H1 (cell line): ENCODE results near the gene CACNA1C. TPM values are rescaled to one million over a fixed set of nuclear protein-coding genes. Genes with fewer than 3 reads are reported as not detected.

Experiments
- CTCF ChIA-PET: fragments of 300-600 bp; sonication (Branson Sonifier 250); formaldehyde crosslinking; loops from one replicate; lab custom pipeline; 2021; ENCODE audit not compliant: partially characterized antibody; lab: Charles Lee
- POLR2A ChIA-PET: fragments of 300-600 bp; sonication (Branson Sonifier 250); formaldehyde crosslinking; loops from one replicate; lab custom pipeline; 2021; ENCODE audit warnings: inconsistent platforms; ENCODE audit not compliant: partially characterized antibody; lab: Charles Lee
- DNase-seq, 2 experiments: peaks; one replicate each; pipeline versions ENCODE4 v3.0.0 to v3.0.0-alpha.2; 2010 to 2022; ENCODE audit warnings: low spot score in 2 of 2, low read depth in 1 of 2, mixed read lengths in 1 of 2
- FAIRE-seq: peaks from 2 replicates; lab custom pipeline; 2011; peaks lifted over from hg19 to GRCh38; lab: Jason Lieb, UNC
- H2AFZ ChIP-seq: 2 replicates; pipeline ENCODE4 v1.8.1; 2012; ENCODE audit warnings: low read length, inconsistent platforms
- H2AK5ac ChIP-seq: 2 replicates; pipeline ENCODE4 v1.6.1; 2013; ENCODE audit warnings: low read depth, low read length
- H2BK120ac ChIP-seq: replicated peaks from 2 replicates; pipeline ENCODE3; 2013; ENCODE audit warnings: low read depth, low read length, inconsistent platforms
- H2BK12ac ChIP-seq: 2 replicates; pipeline ENCODE4 v1.6.1; 2013; ENCODE audit warnings: low read depth, low read length
- H2BK15ac ChIP-seq: 2 replicates; pipeline ENCODE4 v1.6.1; 2013; ENCODE audit warnings: low read length
- H2BK20ac ChIP-seq: 2 replicates; pipeline ENCODE4 v1.6.1; 2013; ENCODE audit warnings: low read length
- H2BK5ac ChIP-seq: 2 replicates; pipeline ENCODE4 v1.6.1; 2013; ENCODE audit warnings: low read depth, low read length
- H3K14ac ChIP-seq: 2 replicates; pipeline ENCODE4 v1.6.1; 2013; ENCODE audit warnings: inconsistent platforms; ENCODE audit not compliant: insufficient read length
- H3K18ac ChIP-seq: 2 replicates; pipeline ENCODE4 v1.6.1; 2013; ENCODE audit warnings: low read length; ENCODE audit errors: extremely low read depth
- H3K23ac ChIP-seq: 2 replicates; pipeline ENCODE4 v1.6.1; 2013; ENCODE audit warnings: inconsistent platforms; ENCODE audit not compliant: insufficient read length
- H3K23me2 ChIP-seq: 2 replicates; pipeline ENCODE4 v1.6.1; 2013; ENCODE audit warnings: low read depth, low read length
- H3K27ac ChIP-seq: 2 replicates; pipeline ENCODE4 v1.6.1; 2011; ENCODE audit warnings: low read depth, low read length, inconsistent platforms
- H3K27me3 ChIP-seq, 4 experiments: replicated peaks in 1 of 4; 1 replicate in 1 of 4; 2 replicates in 3 of 4; pipeline versions ENCODE4 v1.6.1 to v1.8.1; 2011 to 2013; ENCODE audit warnings: low read length in 3 of 4, mild to moderate bottlenecking in 3 of 4, inconsistent platforms in 2 of 4, mixed read lengths in 2 of 4, moderate library complexity in 1 of 4; ENCODE audit not compliant: control insufficient read depth in 3 of 4, insufficient read depth in 3 of 4; ENCODE audit errors: extremely low read depth in 1 of 4
- H3K36me3 ChIP-seq, 4 experiments: 2 replicates each; pipeline versions ENCODE4 v1.6.1 to v1.8.1; 2011 to 2013; ENCODE audit warnings: mild to moderate bottlenecking in 4 of 4, low read length in 3 of 4, moderate library complexity in 2 of 4, control low read depth in 1 of 4, inconsistent platforms in 1 of 4; ENCODE audit not compliant: insufficient read depth in 4 of 4, control insufficient read depth in 2 of 4
- H3K4ac ChIP-seq: replicated peaks from 2 replicates; pipeline ENCODE3; 2013; ENCODE audit warnings: low read length, low read depth, mixed read lengths, inconsistent platforms; ENCODE audit not compliant: insufficient read length
- H3K4me1 ChIP-seq, 4 experiments: replicated peaks in 1 of 4; 1 replicate in 1 of 4; 2 replicates in 3 of 4; pipeline versions ENCODE4 v1.6.1 to v1.8.1; 2011 to 2013; ENCODE audit warnings: low read length in 3 of 4, inconsistent platforms in 2 of 4, mixed read lengths in 1 of 4; ENCODE audit not compliant: insufficient read depth in 4 of 4, control insufficient read depth in 3 of 4
- H3K4me2 ChIP-seq, 2 experiments: 2 replicates each; pipeline versions ENCODE4 v1.6.1 to v1.8.1; 2011 to 2013; ENCODE audit warnings: low read depth in 2 of 2, low read length in 2 of 2, control low read depth in 1 of 2, inconsistent platforms in 1 of 2, mild to moderate bottlenecking in 1 of 2; ENCODE audit not compliant: insufficient read depth in 1 of 2
- H3K4me3 ChIP-seq, 4 experiments: fragments of 200-600, 300-600 bp in 1 of 4; sonication (generic), shearing (Covaris generic), sonication (Bioruptor Twin) in 1 of 4; 2 replicates each; pipeline versions ENCODE4 v1.5.1 to v1.8.1; 2011 to 2016; ENCODE audit warnings: low read length in 4 of 4, low read depth in 3 of 4, control low read depth in 2 of 4, inconsistent platforms in 2 of 4, mild to moderate bottlenecking in 2 of 4, mixed read lengths in 1 of 4, moderate library complexity in 1 of 4; ENCODE audit not compliant: insufficient read depth in 2 of 4; ENCODE audit errors: extremely low read depth in 1 of 4
- H3K56ac ChIP-seq: replicated peaks from 2 replicates; pipeline ENCODE3; 2013; ENCODE audit warnings: low read depth, mild to moderate bottlenecking, mixed read lengths, low read length, inconsistent platforms; ENCODE audit not compliant: insufficient read length
- H3K79me1 ChIP-seq: 2 replicates; pipeline ENCODE4 v1.6.1; 2013; ENCODE audit warnings: low read depth, low read length, control low read depth
- H3K79me2 ChIP-seq, 2 experiments: 2 replicates each; pipeline versions ENCODE4 v1.6.1 to v1.8.1; 2012 to 2013; ENCODE audit warnings: low read length in 2 of 2, mild to moderate bottlenecking in 2 of 2, inconsistent platforms in 1 of 2; ENCODE audit not compliant: insufficient read depth in 2 of 2, control insufficient read depth in 1 of 2
- H3K9ac ChIP-seq, 4 experiments: replicated peaks in 1 of 4; 1 replicate in 1 of 4; 2 replicates in 3 of 4; pipeline versions ENCODE4 v1.6.1 to v1.8.1; 2011 to 2013; ENCODE audit warnings: low read depth in 3 of 4, low read length in 3 of 4, control low read depth in 2 of 4, mild to moderate bottlenecking in 2 of 4, moderate library complexity in 2 of 4, inconsistent platforms in 1 of 4; ENCODE audit errors: extremely low read depth in 1 of 4
- H3K9me3 ChIP-seq, 2 experiments: 2 replicates each; pipeline versions ENCODE4 v1.6.1 to v1.8.1; 2012 to 2013; ENCODE audit warnings: mild to moderate bottlenecking in 2 of 2, moderate library complexity in 2 of 2, control low read depth in 1 of 2, inconsistent platforms in 1 of 2, low read depth in 1 of 2, low read length in 1 of 2, mixed read lengths in 1 of 2; ENCODE audit not compliant: insufficient read depth in 2 of 2
- H4K20me1 ChIP-seq, 2 experiments: replicated peaks in 1 of 2; 2 replicates each; pipeline versions ENCODE3 to v1.8.1; 2011 to 2013; ENCODE audit warnings: inconsistent platforms in 2 of 2, low read length in 2 of 2, mild to moderate bottlenecking in 1 of 2; ENCODE audit not compliant: insufficient read depth in 2 of 2, control insufficient read depth in 1 of 2
- H4K5ac ChIP-seq: 2 replicates; pipeline ENCODE4 v1.6.1; 2013; ENCODE audit warnings: low read length, low read depth, mixed read lengths, inconsistent platforms; ENCODE audit not compliant: insufficient read length
- H4K8ac ChIP-seq: 2 replicates; pipeline ENCODE4 v1.8.0; 2013; ENCODE audit warnings: mild to moderate bottlenecking, moderate library complexity, low read length, inconsistent platforms; ENCODE audit not compliant: insufficient read depth; ENCODE audit errors: extremely low read depth
- H4K91ac ChIP-seq: replicated peaks from 2 replicates; pipeline ENCODE3; 2013; ENCODE audit warnings: low read length, mixed read lengths, inconsistent platforms; ENCODE audit not compliant: insufficient read length
- CHD1 ChIP-seq: IDR thresholded peaks from 2 replicates; pipeline ENCODE4 v1.6.1; 2012; ENCODE audit warnings: low read depth, low read length, improper control_type of control experiment
- EP300 ChIP-seq, 2 experiments: IDR thresholded peaks; 1 replicate in 1 of 2; 2 replicates in 1 of 2; pipeline ENCODE4 v1.6.1; 2011 to 2012; ENCODE audit warnings: low read depth in 2 of 2, low read length in 2 of 2, mild to moderate bottlenecking in 2 of 2, borderline replicate concordance in 1 of 2, inconsistent platforms in 1 of 2, moderate library complexity in 1 of 2
- JUND ChIP-seq: IDR thresholded peaks from 2 replicates; pipeline ENCODE4 v1.6.1; 2011; ENCODE audit warnings: mild to moderate bottlenecking, improper control_type of control experiment, low read length
- RXRA ChIP-seq: IDR thresholded peaks from 2 replicates; pipeline ENCODE4 v1.6.1; 2011; ENCODE audit warnings: low read depth, mild to moderate bottlenecking, low read length, moderate library complexity; ENCODE audit not compliant: insufficient read depth
- SRF ChIP-seq: IDR thresholded peaks from 2 replicates; pipeline ENCODE4 v1.6.1; 2011; ENCODE audit warnings: mild to moderate bottlenecking, low read depth, low read length, moderate library complexity
- TBP ChIP-seq: IDR thresholded peaks from 2 replicates; pipeline ENCODE4 v1.6.1; 2011; ENCODE audit warnings: low read depth, low read length, improper control_type of control experiment
- WGBS, 2 experiments: shearing (Covaris generic) in 1 of 2; methylation state at CpG; one replicate each; pipeline versions ENCODE4 v1.1.6 to v1.1.7; 2013 to 2015; ENCODE audit warnings: low lambda C conversion rate in 2 of 2, mixed read lengths in 2 of 2, inconsistent platforms in 1 of 2, low coverage in 1 of 2, missing lambda C conversion rate in 1 of 2; ENCODE audit not compliant: insufficient replicate concordance in 2 of 2, insufficient coverage in 1 of 2, insufficient read length in 1 of 2; ENCODE audit errors: extremely low coverage in 1 of 2, missing lambda C conversion rate in 1 of 2; 5-methylcytosine and 5-hydroxymethylcytosine counted together
- polyA plus RNA-seq, 7 experiments: library from polyadenylated mRNA; depleted of rRNA in 3 of 7; stranded (reverse) in 5 of 7; unstranded in 2 of 7; fragments of >200 nt in 5 of 7; fragments of 200-250 nt in 2 of 7; gene quantifications; 1 replicate in 5 of 7; 2 replicates in 1 of 7; 4 replicates in 1 of 7; pipeline versions ENCODE4 v1.2.1 to v1.2.3, GENCODE V29; 2011 to 2013; ENCODE audit warnings: missing spikeins in 2 of 7, mixed read lengths in 2 of 7
- total RNA-seq: library from RNA; stranded (reverse); fragmentation: NEBNext Ultra II Directional; extraction: Animal tissue kit (Norgen Biotek cat#: 25700); gene quantifications from 2 replicates; pipeline ENCODE4 v1.2.1, GENCODE V29; 2021

Gene CACNA1C
- total and polyA plus RNA-seq, 2 of the 8 experiments (the other 6 are each of a cell fraction or from before 2014, with no cell fraction given), result 1.3 TPM

DNA sequence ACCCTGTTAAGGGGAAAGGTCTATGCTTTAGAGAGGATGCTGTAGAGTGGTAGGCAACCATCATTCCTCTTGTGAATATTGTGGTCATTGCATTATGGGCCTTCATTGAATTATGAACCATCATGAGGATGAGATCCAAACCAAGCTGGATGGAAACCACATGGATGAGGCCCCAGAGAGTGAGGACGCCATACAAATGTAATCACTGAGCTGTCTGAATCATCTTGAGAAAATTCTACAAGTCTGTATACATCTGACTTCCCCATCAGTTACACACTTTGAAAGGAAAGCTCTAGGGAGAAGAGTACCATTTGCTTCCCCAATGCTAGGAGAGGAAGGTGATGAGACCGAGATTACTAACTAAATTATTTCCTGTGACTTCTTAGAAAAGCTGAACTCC is 172.9 kb downstream of the CACNA1C start:
- POLR2A ChIA-PET, result no interaction called here
- TF ChIP-seq JUND (no peak), TBP (no peak), EP300 (IDR thresholded peaks at IDR 0.05; ENCODE audit: borderline replicate concordance in 1 of 2, low read depth in 2 of 2, low read length in 2 of 2) (no peak), RXRA (no peak), SRF (no peak), CHD1 (no peak)
- H4K8ac ChIP-seq, result no peak overlapping the region
- no peaks in the 10 kb centered on the region for H3K36me3 ChIP-seq
- no peak overlapping the region for H4K5ac ChIP-seq
- H2BK5ac ChIP-seq, result no peak overlapping the region
- WGBS, 2 experiments, result 68% methylated on average over 2 of the region's 2 CpGs; no CpG with 5 or more reads in 1 of the 2 experiments
- no peak for DNase-seq
- H2BK12ac ChIP-seq, result no peak overlapping the region
- CTCF ChIA-PET, result interaction anchor here (0.7 to 1.8 kb wide), 9 partner anchors 13 to 153 kb away, joined by 3 to 6 read pairs (median 4); no protein-coding TSS in a partner anchor
- H3K9me3 ChIP-seq, result no peaks in the 10 kb centered on the region
- FAIRE-seq, result no peak
- no peak overlapping the region for H3K14ac ChIP-seq
- no peak overlapping the region for H2BK15ac ChIP-seq
- H3K27me3 ChIP-seq, result no peaks in the 10 kb centered on the region
- no peak overlapping the region for H3K18ac ChIP-seq
- H3K27ac ChIP-seq, result no peak overlapping the region
- no peak overlapping the region for H2BK120ac ChIP-seq
- H3K9ac ChIP-seq, result no peak overlapping the region
- no peak overlapping the region for H3K56ac ChIP-seq
- H2AFZ ChIP-seq, result no peak overlapping the region
- no peak overlapping the region for H3K4me3 ChIP-seq
- H4K91ac ChIP-seq, result no peak overlapping the region
- H3K79me1 ChIP-seq, result no peaks in the 10 kb centered on the region
- no peaks in the 10 kb centered on the region for H3K79me2 ChIP-seq
- no peaks in the 10 kb centered on the region for H3K23me2 ChIP-seq
- H3K4me2 ChIP-seq, result no peak overlapping the region
- no peak overlapping the region for H3K23ac ChIP-seq
- H3K4me1 ChIP-seq, result peaks cover 0 to 4% (median 0%) of the 10 kb centered on the region in 4 experiments; a peak in 2 of 7 replicates
- no peak overlapping the region for H3K4ac ChIP-seq
- H2AK5ac ChIP-seq, result no peak overlapping the region
- H4K20me1 ChIP-seq, result no peaks in the 10 kb centered on the region
- H2BK20ac ChIP-seq, result no peak overlapping the region
